GM12864 (cell line): Measurements from ENCODE around the gene PTPRR.

Experiments
- DNase-seq: peaks from one replicate; pipeline ENCODE4 v3.0.0-alpha.2; 2011; ENCODE audit warnings: low read depth
- H3K4me3 ChIP-seq: 2 replicates; pipeline ENCODE4 v1.5.1; 2011; ENCODE audit warnings: mild to moderate bottlenecking, low read depth, low read length, control low read depth
- TF ChIP-seq, protein P1 (sequence below): IDR thresholded peaks from 2 replicates; pipeline ENCODE4 v1.5.1; 2011; ENCODE audit warnings: low read depth, mild to moderate bottlenecking, moderate library complexity, low read length, control low read depth, inconsistent platforms; ENCODE audit errors: missing control alignments

The PTPRR gene

DNA sequence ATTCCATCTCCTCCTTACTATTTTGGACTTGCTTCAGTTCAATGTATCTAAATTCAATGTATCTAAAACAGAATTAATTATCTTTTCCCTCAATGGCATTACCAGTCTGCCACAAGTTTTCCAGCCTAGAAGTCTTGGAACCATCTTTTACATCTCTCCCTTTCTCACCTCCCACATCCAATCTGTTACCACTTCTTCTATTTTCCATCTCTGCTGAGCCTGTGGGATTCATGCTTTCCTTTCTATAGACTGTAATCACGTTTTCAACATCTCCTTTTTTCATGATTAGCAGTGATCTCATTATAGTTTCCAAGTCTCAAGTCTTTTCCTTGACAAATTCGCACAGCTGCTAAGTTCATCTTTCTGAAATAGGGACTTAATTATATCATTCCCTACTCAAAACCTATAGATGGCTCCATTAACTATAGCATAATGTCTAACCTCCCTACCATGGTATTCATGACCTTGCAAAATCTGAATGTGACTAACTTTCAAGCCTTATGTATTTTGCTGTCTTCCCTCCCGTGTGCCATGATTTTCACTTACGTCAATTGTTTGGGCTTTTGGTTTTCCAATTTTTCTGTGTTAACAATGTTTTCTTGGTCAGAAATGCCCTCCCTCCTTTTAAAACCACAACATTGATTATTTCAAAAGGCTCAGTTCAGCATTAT, 262.8 kb downstream of the PTPRR start:
- DNase-seq: no peak
- H3K4me3 ChIP-seq: no peak overlapping the region
- TF ChIP-seq, protein P1, sequence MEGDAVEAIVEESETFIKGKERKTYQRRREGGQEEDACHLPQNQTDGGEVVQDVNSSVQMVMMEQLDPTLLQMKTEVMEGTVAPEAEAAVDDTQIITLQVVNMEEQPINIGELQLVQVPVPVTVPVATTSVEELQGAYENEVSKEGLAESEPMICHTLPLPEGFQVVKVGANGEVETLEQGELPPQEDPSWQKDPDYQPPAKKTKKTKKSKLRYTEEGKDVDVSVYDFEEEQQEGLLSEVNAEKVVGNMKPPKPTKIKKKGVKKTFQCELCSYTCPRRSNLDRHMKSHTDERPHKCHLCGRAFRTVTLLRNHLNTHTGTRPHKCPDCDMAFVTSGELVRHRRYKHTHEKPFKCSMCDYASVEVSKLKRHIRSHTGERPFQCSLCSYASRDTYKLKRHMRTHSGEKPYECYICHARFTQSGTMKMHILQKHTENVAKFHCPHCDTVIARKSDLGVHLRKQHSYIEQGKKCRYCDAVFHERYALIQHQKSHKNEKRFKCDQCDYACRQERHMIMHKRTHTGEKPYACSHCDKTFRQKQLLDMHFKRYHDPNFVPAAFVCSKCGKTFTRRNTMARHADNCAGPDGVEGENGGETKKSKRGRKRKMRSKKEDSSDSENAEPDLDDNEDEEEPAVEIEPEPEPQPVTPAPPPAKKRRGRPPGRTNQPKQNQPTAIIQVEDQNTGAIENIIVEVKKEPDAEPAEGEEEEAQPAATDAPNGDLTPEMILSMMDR: no peak

GRCh38 chr12:70652451-70652850, 268.1 kb downstream of the PTPRR start:
- TF ChIP-seq, protein P1: no peak

GRCh38 chr12:70648831-70649230, 271.7 kb downstream of the PTPRR start:
- DNase-seq: no peak
- TF ChIP-seq, protein P1: no peak

More at GRCh38 chr12:70652451-70652850, 268.1 kb downstream of the PTPRR start:
- H3K4me3 ChIP-seq: no peak overlapping the region
- no peak for DNase-seq

DNA sequence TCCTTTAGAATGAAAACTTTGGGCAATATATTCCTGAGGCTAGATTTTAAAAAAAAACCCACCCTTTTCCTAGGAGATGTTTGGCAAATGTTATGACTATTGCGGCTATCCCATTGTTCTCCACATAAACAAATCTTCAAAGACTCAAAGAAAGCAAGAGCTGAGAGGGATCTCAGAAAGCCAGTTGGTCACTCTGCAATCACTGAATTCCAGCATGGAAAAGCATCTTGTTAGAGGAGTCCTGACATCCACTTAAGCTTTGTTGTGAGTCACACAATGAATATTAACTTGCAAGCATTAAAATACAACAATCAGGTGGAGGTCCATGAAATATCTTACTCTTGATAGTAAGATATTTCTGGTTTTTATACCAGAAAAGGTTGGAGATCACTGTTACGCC, 272.3 kb downstream of the PTPRR start:
- no peak for DNase-seq
- TF ChIP-seq, protein P1: no peak
- H3K4me3 ChIP-seq: no peak overlapping the region

More at GRCh38 chr12:70648831-70649230, 271.7 kb downstream of the PTPRR start:
- no peak overlapping the region for H3K4me3 ChIP-seq

DNA sequence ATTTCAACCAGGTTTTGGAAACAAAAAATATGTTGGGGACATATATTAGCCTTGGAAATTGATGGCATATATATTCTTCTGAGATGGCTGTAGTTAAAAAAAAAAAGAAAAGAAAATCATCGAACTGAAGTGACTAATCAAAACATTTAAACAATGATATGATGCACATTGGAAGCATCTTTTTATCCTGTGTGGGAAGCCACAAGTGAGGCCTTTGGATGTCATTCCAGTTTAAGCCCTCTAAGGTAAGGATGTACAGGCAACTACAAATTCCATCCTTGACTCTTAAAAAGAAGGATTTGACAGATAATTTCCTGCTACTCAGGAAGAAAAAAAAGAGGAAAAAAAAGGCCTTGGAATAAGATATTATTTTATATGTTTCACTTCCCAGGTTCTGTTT, 273.7 kb downstream of the PTPRR start:
- TF ChIP-seq, protein P1: no peak
- no peak overlapping the region for H3K4me3 ChIP-seq
- DNase-seq: no peak

DNA sequence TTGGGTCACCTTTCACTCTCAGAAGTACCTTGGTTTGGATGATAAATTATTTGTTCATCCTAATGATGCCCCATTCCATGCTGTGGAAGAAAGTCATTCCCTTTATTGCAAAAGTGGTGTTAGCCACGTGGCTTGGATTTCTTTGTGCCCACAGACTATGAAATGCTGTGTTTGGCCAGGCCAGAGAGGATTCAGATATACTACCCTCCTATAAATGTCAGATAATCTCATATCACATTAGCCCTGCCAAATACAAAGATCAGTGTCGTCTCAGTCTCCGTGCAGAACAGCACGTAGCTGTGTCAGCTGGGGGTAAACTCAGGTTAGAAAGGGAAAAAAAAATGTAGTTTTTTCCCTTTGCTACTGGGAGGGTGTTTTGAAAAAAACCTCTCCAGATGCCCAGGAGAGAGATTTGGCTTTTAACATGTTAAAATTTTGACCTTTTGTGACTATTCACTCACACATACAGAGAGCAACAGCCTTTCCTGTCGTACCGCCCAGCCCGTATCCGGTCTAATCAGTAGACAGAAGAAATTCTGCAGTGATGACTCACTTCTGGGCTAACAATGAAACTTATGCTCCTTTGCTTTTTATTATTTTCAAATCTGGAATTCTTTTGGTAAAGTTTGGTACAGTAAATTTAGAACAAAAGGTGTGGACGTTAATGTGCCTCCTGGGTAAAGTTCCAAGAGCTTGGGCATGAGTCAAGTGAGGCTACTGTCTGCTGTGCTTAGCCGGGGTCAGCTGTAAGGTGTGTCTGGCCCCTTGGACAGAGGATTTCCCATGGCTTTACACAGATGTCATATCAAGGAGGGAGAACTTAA, 274.8 kb downstream of the PTPRR start:
- no peak overlapping the region for H3K4me3 ChIP-seq
- no peak for DNase-seq
- TF ChIP-seq, protein P1: no peak
